ENCODE measurements around the gene EFNA3. TPM values are rescaled to one million over a fixed set of nuclear protein-coding genes. Genes with fewer than 3 reads are reported as not detected.

Gene EFNA3
- total and polyA plus RNA-seq, 2 experiments from 2014 or later, result 5.5 to 13.1 TPM

DNA sequence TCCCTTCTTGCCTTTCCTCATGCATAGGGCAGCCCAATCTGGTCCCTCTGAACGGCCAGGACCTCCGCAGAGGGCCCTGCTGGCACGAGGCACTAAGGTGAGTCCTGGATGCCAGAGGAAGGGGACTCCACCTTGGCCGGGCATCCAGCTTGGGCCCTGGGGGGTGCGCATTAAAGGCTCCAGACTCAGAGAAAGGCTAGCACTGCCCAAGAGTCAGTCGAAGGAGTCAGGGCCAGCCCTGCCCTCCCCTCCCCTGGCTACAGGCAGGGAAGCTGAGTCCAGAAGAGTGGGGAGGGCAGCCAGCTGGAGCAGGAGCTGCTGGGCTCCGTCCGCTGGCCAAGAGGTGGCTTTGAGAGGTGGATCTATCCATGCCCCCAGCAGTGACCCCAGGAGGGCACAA, 17.9 kb upstream of the EFNA3 start:
- Histone ChIP-seq H3K27ac (no peak overlapping the region), H3K9me2 (replicated peaks; ENCODE audit: insufficient read depth) (no peaks in the 10 kb centered on the region), H3K9me3 (ENCODE audit: low read depth) (no peaks in the 10 kb centered on the region), H3K36me3 (replicated peaks; ENCODE audit: insufficient read depth, low read depth) (no peaks in the 10 kb centered on the region), H3K4me3 (no peak overlapping the region), H3K4me2 (no peak overlapping the region), H3K79me2 (peaks cover 17% of the 10 kb centered on the region), H4K20me1 (ENCODE audit: insufficient read depth, poor library complexity, severe bottlenecking) (peaks cover 3% of the 10 kb centered on the region), H2AFZ (no peak overlapping the region), H3K27me3 (no peaks in the 10 kb centered on the region), H3K4me1 (ENCODE audit: insufficient read depth) (peaks cover 15% of the 10 kb centered on the region)
- DNase-seq (ENCODE audit: low spot score), result no peak
- 87% methylated on average over 8 of the region's 8 CpGs for WGBS (ENCODE audit: low lambda C conversion rate, missing lambda C conversion rate)
- TF ChIP-seq EZH2 (IDR thresholded peaks at IDR 0.05; ENCODE audit: borderline replicate concordance) (no peak), EZH2phosphoT487 (IDR thresholded peaks at IDR 0.05; ENCODE audit: low read depth, severe bottlenecking, unreplicated experiment) (no peak), CTCF (IDR thresholded peaks at IDR 0.05; ENCODE audit: poor library complexity) (no peak)

- TF ChIP-seq EZH2phosphoT487 (IDR thresholded peaks at IDR 0.05; ENCODE audit: low read depth, severe bottlenecking, unreplicated experiment) (no peak), CTCF (IDR thresholded peaks at IDR 0.05; ENCODE audit: poor library complexity) (peak; percentile 92), EZH2 (IDR thresholded peaks at IDR 0.05; ENCODE audit: borderline replicate concordance) (no peak)
- peak; percentile 92 for DNase-seq (ENCODE audit: low spot score)
- 28% methylated on average over 20 of the region's 21 CpGs for WGBS (ENCODE audit: low lambda C conversion rate, missing lambda C conversion rate)
- Histone ChIP-seq H3K27me3 (no peaks in the 10 kb centered on the region), H3K4me3 (no peak overlapping the region), H3K36me3 (replicated peaks; ENCODE audit: insufficient read depth, low read depth) (no peaks in the 10 kb centered on the region), H3K79me2 (peaks cover 25% of the 10 kb centered on the region), H4K20me1 (ENCODE audit: insufficient read depth, poor library complexity, severe bottlenecking) (peaks cover 3% of the 10 kb centered on the region), H3K4me2 (peak overlapping the region; percentile 93), H2AFZ (no peak overlapping the region), H3K4me1 (ENCODE audit: insufficient read depth) (peaks cover 15% of the 10 kb centered on the region), H3K9me3 (ENCODE audit: low read depth) (no peaks in the 10 kb centered on the region), H3K27ac (no peak overlapping the region), H3K9me2 (replicated peaks; ENCODE audit: insufficient read depth) (no peaks in the 10 kb centered on the region)
Measured at GRCh38 chr1:155061381-155062150, 17.1 kb upstream of the EFNA3 start.

DNA sequence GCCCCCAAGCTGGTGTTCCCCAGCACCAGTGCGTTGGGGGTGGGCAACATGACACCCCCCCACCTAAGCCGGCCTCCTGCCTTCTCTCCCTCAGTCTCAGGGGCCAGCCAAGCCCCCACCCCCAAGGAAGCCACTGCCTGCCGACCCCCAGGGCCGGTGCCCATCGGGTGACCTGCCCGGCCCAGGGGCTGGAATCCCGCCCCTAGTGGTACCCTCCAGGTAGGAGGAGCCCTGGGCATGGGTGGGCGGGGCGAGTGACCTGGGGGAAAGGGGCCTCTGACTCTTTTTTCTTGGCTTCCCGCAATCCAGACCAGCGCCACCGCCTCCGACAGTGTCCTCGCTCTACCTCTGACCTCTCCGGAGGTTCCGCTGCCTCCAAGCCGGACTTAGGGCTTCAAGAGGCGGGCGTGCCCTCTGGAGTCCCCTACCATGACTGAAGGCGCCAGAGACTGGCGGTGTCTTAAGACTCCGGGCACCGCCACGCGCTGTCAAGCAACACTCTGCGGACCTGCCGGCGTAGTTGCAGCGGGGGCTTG, 16.4 kb upstream of the EFNA3 start:
- Histone ChIP-seq H3K79me2 (peaks cover 28% of the 10 kb centered on the region), H3K4me3 (peak overlapping the region; percentile 13), H3K9me3 (ENCODE audit: low read depth) (no peaks in the 10 kb centered on the region), H2AFZ (no peak overlapping the region), H3K27ac (no peak overlapping the region), H3K9me2 (replicated peaks; ENCODE audit: insufficient read depth) (no peaks in the 10 kb centered on the region), H3K27me3 (no peaks in the 10 kb centered on the region), H4K20me1 (ENCODE audit: insufficient read depth, poor library complexity, severe bottlenecking) (peaks cover 3% of the 10 kb centered on the region), H3K4me2 (peak overlapping the region; percentile 93), H3K4me1 (ENCODE audit: insufficient read depth) (peaks cover 15% of the 10 kb centered on the region), H3K36me3 (replicated peaks; ENCODE audit: insufficient read depth, low read depth) (no peaks in the 10 kb centered on the region)
- WGBS (ENCODE audit: low lambda C conversion rate, missing lambda C conversion rate), result 2% methylated on average over 19 of the region's 29 CpGs
- DNase-seq (ENCODE audit: low spot score), result peak; percentile 73
- TF ChIP-seq EZH2phosphoT487 (IDR thresholded peaks at IDR 0.05; ENCODE audit: low read depth, severe bottlenecking, unreplicated experiment) (no peak), EZH2 (IDR thresholded peaks at IDR 0.05; ENCODE audit: borderline replicate concordance) (no peak), CTCF (IDR thresholded peaks at IDR 0.05; ENCODE audit: poor library complexity) (no peak)
